ENCODE results near the gene MMD2.
"Not testable (repeated sequence)": the region's sequence is repeated elsewhere in the genome, so short reads cannot be mapped to it uniquely, and the experiment has no call there.

MMD2 gene

DNA sequence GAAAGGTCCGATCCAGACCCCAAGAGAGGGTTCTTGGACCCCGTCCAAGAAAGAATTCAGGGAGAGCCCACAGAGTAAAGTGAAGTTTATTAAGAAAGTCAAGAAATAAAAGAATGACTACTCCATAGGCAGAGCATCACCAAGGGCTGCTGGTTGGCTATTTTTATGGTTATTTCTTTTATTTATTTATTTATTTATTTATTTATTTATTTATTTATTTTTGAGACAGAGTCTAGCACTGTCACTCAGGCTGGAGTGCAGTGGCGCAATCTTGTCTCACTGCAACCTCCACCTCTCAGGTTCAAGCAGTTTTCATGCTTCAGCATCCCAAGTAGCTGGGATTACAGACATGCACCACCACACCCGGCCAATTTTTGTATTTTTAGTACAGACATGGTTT is 65.8 kb downstream of the MMD2 start:
- DNase-seq = not testable (repeated sequence)

DNA sequence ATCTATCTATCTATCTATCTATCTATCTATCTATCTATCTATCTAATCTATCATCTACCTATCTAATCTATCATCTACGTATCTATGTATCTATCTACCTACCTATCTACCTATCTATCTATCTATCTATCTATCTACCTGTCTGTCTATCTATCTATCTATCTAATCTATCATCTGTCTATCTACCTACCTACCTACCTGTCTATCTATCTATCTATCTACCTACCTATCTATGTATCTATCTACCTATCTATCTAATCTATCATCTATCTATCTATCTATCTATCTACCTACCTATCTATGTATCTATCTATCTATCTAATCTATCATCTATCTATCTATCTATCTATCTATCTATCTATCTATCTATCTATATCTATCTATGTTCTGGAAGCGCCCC is 67.5 kb downstream of the MMD2 start:
- DNase-seq = not testable (repeated sequence)

- DNase-seq = no peak
Measured at GRCh38 chr7:4889682-4890081, 69.3 kb downstream of the MMD2 start.

- DNase-seq = no peak
Measured at GRCh38 chr7:4888161-4888560, 70.8 kb downstream of the MMD2 start.

GRCh38 chr7:4886671-4887070 is 72.3 kb downstream of the MMD2 start:
- DNase-seq = no peak

DNA sequence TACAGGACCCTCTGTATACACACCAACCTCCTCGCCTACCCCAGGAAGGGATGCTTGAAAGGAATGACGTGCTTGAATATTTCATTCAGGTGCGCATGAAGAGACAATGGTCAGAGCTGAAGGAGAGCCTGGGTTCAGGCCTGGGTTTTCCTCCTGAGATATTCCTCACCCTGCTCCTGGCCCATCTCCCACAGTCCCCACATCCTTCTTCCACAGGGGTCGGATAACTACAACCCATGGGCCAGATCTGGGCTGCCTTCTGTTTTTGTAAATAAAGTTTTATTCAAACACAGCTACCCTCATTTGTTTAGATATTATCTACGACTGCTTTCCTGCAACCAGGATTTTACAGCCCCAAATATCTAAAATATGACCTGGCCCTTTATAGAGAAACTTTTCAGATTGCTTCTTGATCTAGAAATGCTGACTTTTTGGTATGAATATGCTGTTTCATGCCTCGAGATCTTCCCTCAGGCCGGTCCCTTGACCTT is 73.6 kb downstream of the MMD2 start:
- no peak for DNase-seq

DNA sequence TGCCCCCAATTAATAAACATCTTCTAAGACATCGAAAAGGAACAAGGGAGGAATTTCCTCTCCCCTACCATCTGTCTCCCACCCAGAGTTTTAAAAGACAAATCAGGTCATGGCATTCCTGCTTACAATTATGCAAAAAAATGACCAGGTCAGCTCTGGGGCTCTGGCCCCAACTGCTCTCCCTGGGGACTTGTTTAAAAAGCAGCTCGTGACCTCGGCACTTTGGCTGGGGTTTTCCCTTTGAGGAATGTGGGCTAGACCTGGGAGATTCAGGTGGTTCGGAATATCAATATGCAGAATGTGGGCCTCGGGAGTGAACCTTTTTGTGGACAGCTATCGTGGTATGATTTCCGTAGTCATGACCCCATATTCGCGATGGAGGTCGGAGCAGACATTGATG is 74.8 kb downstream of the MMD2 start:
- no peak for DNase-seq

GRCh38 chr7:4883372-4884144 is 75.4 kb downstream of the MMD2 start, which contains the start of gene RADIL:
Gene RADIL (minus strand): TSS chr7:4883716. CDS start chr7:4878139, 5,577 bp downstream.
- peak; percentile 87 for DNase-seq

DNA sequence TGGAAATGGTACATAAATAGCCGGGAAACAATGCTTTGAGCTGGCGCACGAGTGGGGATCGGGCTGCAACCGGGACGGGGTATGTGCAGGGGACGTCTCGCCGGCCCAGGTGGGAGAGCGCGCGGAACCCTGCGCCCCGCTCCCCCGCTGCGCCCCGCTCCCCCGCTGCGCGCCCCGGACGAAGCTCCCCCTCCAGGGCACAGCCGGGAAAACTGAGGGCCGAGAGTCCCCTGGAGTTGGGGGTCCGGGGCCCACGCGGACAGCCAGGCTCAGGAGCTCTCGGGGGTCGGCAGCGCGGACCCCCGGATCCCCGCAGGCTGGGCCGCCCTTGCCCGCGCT is 76.0 kb downstream of the MMD2 start:
- no peak for DNase-seq

DNA sequence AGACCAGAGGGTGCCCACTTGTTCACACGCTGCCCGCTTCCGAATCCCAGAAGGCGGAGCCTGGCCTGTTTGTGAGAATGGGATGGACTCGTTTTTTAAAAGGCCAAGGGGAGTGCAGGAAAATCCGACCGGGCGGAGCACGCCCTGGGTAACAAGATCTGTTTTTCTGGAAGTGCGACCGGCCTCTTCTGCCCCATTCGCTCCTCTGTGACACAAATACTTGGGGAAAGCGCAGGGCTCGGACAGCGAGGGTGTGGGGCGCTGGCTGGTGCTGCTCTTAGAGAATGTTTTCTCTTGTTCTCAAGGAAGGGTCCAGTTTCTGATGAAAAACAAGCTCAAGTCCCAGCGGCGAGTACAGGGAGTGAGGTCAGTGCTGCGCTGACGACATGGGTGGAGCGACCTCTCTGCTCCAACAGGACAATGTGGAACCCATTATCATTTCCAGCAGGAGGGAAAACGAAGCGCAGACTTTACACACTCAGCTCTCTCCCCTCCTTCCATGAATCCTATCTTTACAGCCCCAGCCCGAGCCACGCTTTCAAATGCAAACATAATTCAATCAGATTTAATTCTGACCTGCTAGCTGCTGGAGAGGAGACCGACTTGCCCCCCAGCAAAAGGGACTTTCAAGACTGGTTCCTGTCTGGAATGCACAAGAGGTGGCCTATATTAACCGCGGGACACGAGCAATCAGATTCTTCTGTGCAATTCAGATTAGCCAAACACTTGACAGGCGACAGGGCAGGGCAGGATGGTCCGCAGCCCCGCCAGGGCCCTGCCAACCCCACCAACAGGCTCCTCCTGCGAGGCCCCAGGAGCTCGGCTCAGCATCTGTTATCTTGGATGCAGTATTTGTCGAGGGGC is 76.6 kb downstream of the MMD2 start:
- no peak for DNase-seq

DNA sequence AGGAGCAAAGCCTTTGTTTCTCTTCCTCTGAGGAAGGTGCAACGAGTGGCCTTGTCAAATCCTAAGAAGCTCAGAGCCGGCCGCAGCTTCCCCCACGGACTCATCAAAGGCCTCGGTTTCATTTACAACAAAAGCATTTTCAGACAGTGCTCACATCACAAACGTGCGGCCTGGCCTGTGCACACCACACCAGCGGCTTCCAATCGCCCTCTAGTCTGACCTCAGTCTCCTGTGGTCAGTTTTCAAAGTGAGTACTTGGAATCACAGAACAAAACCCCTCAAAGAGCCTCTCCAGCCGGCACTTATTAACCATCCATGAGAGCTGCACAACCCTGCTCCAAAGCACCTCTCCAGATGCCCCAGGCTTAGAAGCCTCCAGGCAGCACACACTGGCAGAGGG is 78.8 kb downstream of the MMD2 start:
- DNase-seq = no peak

DNA sequence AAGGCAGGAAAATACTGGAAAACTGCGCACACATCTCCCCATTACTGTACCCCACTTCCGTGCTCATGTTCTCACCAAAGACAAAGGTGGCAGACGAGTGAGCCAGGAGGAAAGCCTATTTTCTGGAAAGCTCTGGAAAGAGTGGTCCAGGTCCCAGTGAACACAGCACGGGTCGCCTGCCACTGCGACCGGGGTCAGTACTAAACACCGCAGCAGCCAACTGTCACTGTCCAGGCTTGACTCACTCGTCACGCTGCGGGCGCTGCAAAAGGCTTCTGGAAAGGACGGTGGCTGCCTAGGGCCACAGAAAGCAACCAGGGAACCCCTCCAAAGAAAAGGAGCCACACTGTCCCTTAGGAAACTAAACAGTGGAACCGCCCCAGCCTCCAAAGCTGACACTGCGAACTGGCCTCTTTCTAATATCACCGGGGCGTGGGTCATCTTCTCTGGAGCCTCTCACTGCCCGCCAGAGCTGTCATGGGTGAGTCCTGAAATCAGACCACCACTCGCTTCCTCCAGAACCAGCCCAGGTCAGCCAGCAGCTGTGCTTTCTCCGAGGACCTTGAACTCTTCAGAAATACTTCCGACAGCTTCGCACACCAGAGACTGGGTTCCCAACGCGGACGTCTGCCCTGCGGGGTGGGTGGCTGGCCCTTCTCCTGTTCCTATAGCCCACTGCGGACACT is 79.4 kb downstream of the MMD2 start:
- DNase-seq = no peak

- no peak for DNase-seq
Measured at GRCh38 chr7:4878336-4879335, 80.4 kb downstream of the MMD2 start.

- no peak for DNase-seq
Measured at GRCh38 chr7:4876586-4876985, 82.4 kb downstream of the MMD2 start.

- DNase-seq = no peak
Measured at GRCh38 chr7:4875391-4875790, 83.6 kb downstream of the MMD2 start.

DNA sequence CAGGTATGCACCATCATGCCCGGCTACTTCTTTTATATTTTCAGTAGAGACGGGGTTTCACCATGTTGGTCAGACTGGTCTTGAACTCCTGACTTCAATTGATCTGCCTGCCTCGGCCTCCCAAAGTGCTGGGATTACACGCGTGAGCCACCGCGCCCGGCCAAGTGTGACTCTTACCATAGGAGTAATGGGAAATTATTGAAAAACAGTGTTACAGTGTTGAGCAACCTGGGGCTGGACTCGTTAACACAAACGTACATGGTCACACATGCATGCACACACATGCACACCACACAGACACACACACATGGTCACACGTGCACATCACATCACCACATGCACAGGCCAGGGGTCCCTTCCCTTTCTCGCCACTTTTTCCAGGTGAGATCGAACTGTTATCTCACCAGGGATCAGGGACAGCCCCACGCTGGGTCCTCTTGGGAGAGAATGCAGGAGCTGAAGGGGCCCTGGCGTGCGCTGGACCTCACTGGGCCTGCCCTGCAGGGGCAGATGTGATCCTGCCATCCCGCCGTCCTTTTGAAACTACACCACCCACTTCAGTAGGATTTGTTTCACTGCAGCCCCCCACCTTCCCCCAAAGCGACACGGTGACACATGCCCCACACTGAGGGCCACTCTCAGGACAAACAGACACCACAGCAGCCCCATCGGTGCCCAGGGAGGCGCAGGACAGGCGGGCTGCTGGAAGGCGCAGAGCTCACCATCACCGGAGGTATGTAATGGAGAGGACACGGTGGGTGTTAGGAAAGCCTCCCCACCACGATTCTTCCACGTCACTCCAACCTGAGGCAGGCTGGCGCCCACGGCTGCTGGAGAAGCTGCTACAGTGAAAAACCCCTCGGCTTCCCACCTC is 85.7 kb downstream of the MMD2 start:
- DNase-seq = no peak

DNA sequence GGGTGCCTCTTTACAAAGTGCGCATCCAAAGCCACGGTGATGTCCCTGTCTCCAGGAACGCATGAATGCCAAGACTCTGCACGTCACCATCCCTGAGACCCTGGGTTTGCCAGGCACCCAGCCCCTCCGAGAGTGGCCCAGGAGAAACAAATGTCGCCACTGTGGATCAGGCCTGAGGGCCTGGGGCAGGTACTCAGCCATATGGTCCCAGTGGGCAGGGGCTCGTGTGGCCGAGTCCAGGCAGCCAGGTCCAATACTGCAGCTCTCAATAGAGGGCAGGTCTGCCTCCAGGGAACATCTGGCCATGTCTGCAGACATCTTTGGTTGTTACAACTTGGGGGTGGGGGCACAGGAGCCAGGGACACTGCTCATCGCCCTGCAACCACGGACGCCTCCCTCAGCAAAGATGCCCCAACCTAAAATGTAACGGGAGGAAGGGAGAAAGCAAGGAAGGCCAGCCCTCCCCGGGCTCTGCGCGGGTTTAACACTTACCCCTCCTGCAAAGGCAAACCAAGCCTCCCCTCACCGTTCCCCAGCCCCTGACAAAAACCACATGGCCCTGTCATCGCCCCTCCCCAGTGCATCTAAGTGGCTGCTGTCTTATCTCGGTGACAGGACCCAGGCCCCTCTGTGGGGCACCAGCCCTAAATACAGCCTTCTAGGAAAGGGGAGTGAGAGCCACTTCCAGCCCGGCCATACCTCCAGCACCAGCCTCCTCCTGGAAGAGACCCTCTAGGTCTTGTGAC is 86.9 kb downstream of the MMD2 start:
- no peak for DNase-seq

- no peak for DNase-seq
Measured at GRCh38 chr7:4871056-4871680, 87.8 kb downstream of the MMD2 start.

- DNase-seq = no peak
Measured at GRCh38 chr7:4868493-4868892, 90.5 kb downstream of the MMD2 start.
